ENCODE data around the gene FREM2. TPM values are rescaled to one million over a fixed set of nuclear protein-coding genes. Genes with fewer than 3 reads are reported as not detected.

Gene FREM2
- total RNA-seq, result 0.61 TPM
- long read RNA-seq, result 0 reads

GRCh38 chr13:38686577-38687245, at the start of gene FREM2:
Gene FREM2, plus strand, starts transcription at chr13:38687077. Its CDS starts 268 bp downstream, at chr13:38687345.
- DNase-seq (ENCODE audit: low spot score), result no peak

- DNase-seq (ENCODE audit: low spot score), result no peak
Observed at GRCh38 chr13:38637576-38637975, 49.3 kb upstream of the FREM2 start.

GRCh38 chr13:38641164-38641948, 45.5 kb upstream of the FREM2 start:
- no peak for DNase-seq (ENCODE audit: low spot score)

- no peak for DNase-seq (ENCODE audit: low spot score)
Observed at GRCh38 chr13:38647312-38647711, 39.6 kb upstream of the FREM2 start.

- no peak for DNase-seq (ENCODE audit: low spot score)
Observed at GRCh38 chr13:38648912-38649311, 38.0 kb upstream of the FREM2 start.

- no peak for DNase-seq (ENCODE audit: low spot score)
Observed at GRCh38 chr13:38656699-38657098, 30.2 kb upstream of the FREM2 start.

GRCh38 chr13:38657191-38657590, 29.7 kb upstream of the FREM2 start:
- no peak for DNase-seq (ENCODE audit: low spot score)

GRCh38 chr13:38658906-38659305, 28.0 kb upstream of the FREM2 start:
- DNase-seq (ENCODE audit: low spot score), result no peak

- no peak for DNase-seq (ENCODE audit: low spot score)
Observed at GRCh38 chr13:38661010-38661675, 25.7 kb upstream of the FREM2 start.

GRCh38 chr13:38662362-38662761, 24.5 kb upstream of the FREM2 start:
- no peak for DNase-seq (ENCODE audit: low spot score)

GRCh38 chr13:38664906-38665305, 22.0 kb upstream of the FREM2 start:
- no peak for DNase-seq (ENCODE audit: low spot score)

- DNase-seq (ENCODE audit: low spot score), result no peak
Observed at GRCh38 chr13:38667526-38668109, 19.3 kb upstream of the FREM2 start.

- DNase-seq (ENCODE audit: low spot score), result no peak
Observed at GRCh38 chr13:38669234-38669964, 17.5 kb upstream of the FREM2 start.

GRCh38 chr13:38670627-38671026, 16.2 kb upstream of the FREM2 start:
- DNase-seq (ENCODE audit: low spot score), result no peak

GRCh38 chr13:38671980-38672379, 14.9 kb upstream of the FREM2 start:
- DNase-seq (ENCODE audit: low spot score), result no peak

GRCh38 chr13:38674208-38674607, 12.7 kb upstream of the FREM2 start:
- no peak for DNase-seq (ENCODE audit: low spot score)

GRCh38 chr13:38680912-38681311, 6.0 kb upstream of the FREM2 start:
- no peak for DNase-seq (ENCODE audit: low spot score)

GRCh38 chr13:38684714-38685113, 2.2 kb upstream of the FREM2 start:
- DNase-seq (ENCODE audit: low spot score), result no peak

GRCh38 chr13:38685431-38685830, 1.4 kb upstream of the FREM2 start:
- no peak for DNase-seq (ENCODE audit: low spot score)

- DNase-seq (ENCODE audit: low spot score), result no peak
Observed at GRCh38 chr13:38685974-38686576, 802 bp upstream of the FREM2 start.
